ENCODE data around the gene RSPH6A.
A peak's percentile ranks its signal among the peaks of the same experiment; 100 is the strongest.

Gene RSPH6A

DNA sequence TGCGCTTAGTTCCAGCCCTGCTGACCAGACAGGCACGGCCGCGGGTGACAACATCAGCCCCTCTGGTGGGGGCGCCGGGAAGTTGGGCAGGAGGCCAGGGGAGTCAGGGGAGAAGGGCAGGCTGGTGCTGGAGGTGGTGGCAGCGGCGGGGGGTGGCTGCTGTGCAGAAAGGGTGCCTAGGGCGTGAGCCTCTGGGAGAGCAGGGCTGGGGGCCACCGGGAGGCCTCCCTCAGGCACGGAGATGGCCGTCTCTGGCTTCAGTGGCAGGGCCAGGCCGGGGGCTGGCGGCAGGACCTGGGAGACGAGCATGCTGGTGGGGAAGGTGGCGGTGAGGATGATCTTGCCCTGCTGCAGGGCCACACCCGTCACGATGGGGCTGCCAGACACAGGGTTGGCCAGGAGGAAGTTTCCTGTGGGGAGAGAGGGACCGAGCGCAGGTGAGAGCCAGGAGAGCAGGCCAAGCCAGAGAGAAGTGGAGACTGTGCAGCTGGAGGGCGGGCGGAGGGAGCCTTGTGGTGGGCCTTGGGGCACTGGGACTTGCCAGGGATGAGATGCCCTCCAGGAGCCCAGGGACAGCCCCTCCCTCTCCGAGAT lies 49.3 kb downstream of the RSPH6A start:
- ChIA-PET POLR2A (interaction anchor here (2.4 to 5.1 kb wide), 2 partner anchors 11 to 49 kb away, joined by 10 to 133 read pairs; no protein-coding TSS in a partner anchor), CTCF (no interaction called here)
- no peaks in the 10 kb centered on the region for H3K36me3 ChIP-seq (ENCODE audit: control insufficient read depth in 2 of 2, insufficient read depth in 1 of 2, low read length in 2 of 2)
- H3K4me1 ChIP-seq (ENCODE audit: control insufficient read depth, insufficient read depth, low read length) = peaks cover 19% of the 10 kb centered on the region
- H3K27ac ChIP-seq (ENCODE audit: extremely low read depth, low read depth, low read length) = no peak overlapping the region
- TF ChIP-seq ZNF747 (tag by site-specific recombination; IDR thresholded peaks at IDR 0.05) = no peak
- TF ChIP-seq ZNF302 (tag by site-specific recombination; IDR thresholded peaks at IDR 0.05; ENCODE audit: low read depth) = no peak
- TF ChIP-seq ZNF600 (tag by site-specific recombination; IDR thresholded peaks at IDR 0.05) = 0 out of 2 replicates have a peak, but pooled peaks have one; percentile 15
- peak; percentile 69 for TF ChIP-seq ZIC2 (tag by site-specific recombination; IDR thresholded peaks at IDR 0.05)
- TF ChIP-seq ZNF132 (tag by site-specific recombination; IDR thresholded peaks at IDR 0.05; ENCODE audit: borderline replicate concordance) = no peak
- TF ChIP-seq ZNF366 (tag by site-specific recombination; conservative IDR thresholded peaks at IDR 0.05) = 0 out of 2 replicates have a peak, but pooled peaks have one; percentile 22
- peak; percentile 75 for TF ChIP-seq GLIS2 (tag by site-specific recombination; IDR thresholded peaks at IDR 0.05)
- TF ChIP-seq ZNF324 (tag by site-specific recombination; IDR thresholded peaks at IDR 0.05) = no peak
- no peak for TF ChIP-seq ZNF558 (tag by site-specific recombination; IDR thresholded peaks at IDR 0.05)
- no peak for TF ChIP-seq ZNF114 (tag by site-specific recombination; IDR thresholded peaks at IDR 0.05)
- no peak for TF ChIP-seq ZFHX2 (tag by site-specific recombination; conservative IDR thresholded peaks at IDR 0.05)
- peak; percentile 57; the same call in 1 of the 2 replicates for TF ChIP-seq KLF1 (tag by site-specific recombination; IDR thresholded peaks at IDR 0.05)
- TF ChIP-seq ZNF521 (tag by site-specific recombination; IDR thresholded peaks at IDR 0.05) = no peak
- TF ChIP-seq, protein P1, sequence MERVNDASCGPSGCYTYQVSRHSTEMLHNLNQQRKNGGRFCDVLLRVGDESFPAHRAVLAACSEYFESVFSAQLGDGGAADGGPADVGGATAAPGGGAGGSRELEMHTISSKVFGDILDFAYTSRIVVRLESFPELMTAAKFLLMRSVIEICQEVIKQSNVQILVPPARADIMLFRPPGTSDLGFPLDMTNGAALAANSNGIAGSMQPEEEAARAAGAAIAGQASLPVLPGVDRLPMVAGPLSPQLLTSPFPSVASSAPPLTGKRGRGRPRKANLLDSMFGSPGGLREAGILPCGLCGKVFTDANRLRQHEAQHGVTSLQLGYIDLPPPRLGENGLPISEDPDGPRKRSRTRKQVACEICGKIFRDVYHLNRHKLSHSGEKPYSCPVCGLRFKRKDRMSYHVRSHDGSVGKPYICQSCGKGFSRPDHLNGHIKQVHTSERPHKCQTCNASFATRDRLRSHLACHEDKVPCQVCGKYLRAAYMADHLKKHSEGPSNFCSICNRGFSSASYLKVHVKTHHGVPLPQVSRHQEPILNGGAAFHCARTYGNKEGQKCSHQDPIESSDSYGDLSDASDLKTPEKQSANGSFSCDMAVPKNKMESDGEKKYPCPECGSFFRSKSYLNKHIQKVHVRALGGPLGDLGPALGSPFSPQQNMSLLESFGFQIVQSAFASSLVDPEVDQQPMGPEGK (tag by site-specific recombination; IDR thresholded peaks at IDR 0.05) = peak; percentile 63
- no peak for TF ChIP-seq ZNF146 (tag by site-specific recombination; IDR thresholded peaks at IDR 0.05)
- TF ChIP-seq ZNF677 (tag by site-specific recombination; IDR thresholded peaks at IDR 0.05) = no peak
- no peak for TF ChIP-seq ZNF501 (tag by site-specific recombination; IDR thresholded peaks at IDR 0.05)
- TF ChIP-seq ZNF398 (tag by site-specific recombination; IDR thresholded peaks at IDR 0.05) = peak; percentile 19; the same call in 1 of the 2 replicates
- peak; percentile 97 for TF ChIP-seq GLIS1 (tag by site-specific recombination; IDR thresholded peaks at IDR 0.05)
- no peak for TF ChIP-seq ZBTB1 (tag by site-specific recombination; IDR thresholded peaks at IDR 0.05)
- no peak for TF ChIP-seq ZNF791 (tag by site-specific recombination; IDR thresholded peaks at IDR 0.05)
- no peak for TF ChIP-seq ZNF624 (tag by site-specific recombination; IDR thresholded peaks at IDR 0.05)
- no peak for TF ChIP-seq ZNF211 (tag by site-specific recombination; IDR thresholded peaks at IDR 0.05; ENCODE audit: low read depth)
- TF ChIP-seq ZNF140 (tag by site-specific recombination; IDR thresholded peaks at IDR 0.05) = no peak
- H3K9me3 ChIP-seq (ENCODE audit: control insufficient read depth, insufficient read depth, low read depth, low read length) = no peaks in the 10 kb centered on the region
- H3K4me3 ChIP-seq (ENCODE audit: low read depth, low read length) = no peak overlapping the region

Measured in HEK293 (cell line).